Measurements from ENCODE around the gene CACNA1A. TPM values are rescaled to one million over a fixed set of nuclear protein-coding genes. Genes with fewer than 3 reads are reported as not detected.

CACNA1A gene
- total RNA-seq, 4 donors from 2014 or later: 1.1 TPM; not detected in 3

DNA sequence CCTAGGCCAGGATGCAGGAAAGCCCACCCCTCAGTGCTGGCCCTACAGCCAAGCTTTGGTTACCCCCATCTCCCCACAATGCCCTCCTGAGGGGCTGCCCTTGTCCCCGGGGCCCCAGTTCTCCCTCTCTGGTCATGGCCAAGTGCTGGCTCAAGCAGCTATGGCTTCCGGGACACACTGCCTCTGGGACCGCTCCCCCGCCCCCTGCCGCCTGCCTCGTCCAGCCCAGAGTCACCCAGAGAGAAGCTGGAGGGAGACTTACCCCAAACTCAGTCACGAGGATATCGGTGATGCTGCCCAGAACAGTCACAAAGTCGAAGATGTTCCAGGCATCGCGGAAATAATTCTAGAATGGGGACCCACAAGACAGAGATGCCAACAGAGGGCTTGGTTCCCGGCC is 261.4 kb downstream of the CACNA1A start:
- 82 to 94% methylated on average over 5 to 8 of the region's 12 CpGs for WGBS, 2 donors
- Histone ChIP-seq H3K4me3 (no peak overlapping the region), H3K9me3 (no peaks in the 10 kb centered on the region), H3K36me3 (no peaks in the 10 kb centered on the region), H3K27ac (no peak overlapping the region), H3K27me3 (peaks cover 0 to 5% (median 0%) of the 10 kb centered on the region in 4 donors), H3K4me1 (no peaks in the 10 kb centered on the region)
- TF ChIP-seq, protein P1, sequence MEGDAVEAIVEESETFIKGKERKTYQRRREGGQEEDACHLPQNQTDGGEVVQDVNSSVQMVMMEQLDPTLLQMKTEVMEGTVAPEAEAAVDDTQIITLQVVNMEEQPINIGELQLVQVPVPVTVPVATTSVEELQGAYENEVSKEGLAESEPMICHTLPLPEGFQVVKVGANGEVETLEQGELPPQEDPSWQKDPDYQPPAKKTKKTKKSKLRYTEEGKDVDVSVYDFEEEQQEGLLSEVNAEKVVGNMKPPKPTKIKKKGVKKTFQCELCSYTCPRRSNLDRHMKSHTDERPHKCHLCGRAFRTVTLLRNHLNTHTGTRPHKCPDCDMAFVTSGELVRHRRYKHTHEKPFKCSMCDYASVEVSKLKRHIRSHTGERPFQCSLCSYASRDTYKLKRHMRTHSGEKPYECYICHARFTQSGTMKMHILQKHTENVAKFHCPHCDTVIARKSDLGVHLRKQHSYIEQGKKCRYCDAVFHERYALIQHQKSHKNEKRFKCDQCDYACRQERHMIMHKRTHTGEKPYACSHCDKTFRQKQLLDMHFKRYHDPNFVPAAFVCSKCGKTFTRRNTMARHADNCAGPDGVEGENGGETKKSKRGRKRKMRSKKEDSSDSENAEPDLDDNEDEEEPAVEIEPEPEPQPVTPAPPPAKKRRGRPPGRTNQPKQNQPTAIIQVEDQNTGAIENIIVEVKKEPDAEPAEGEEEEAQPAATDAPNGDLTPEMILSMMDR (IDR thresholded peaks at IDR 0.05): no peak
- TF ChIP-seq POLR2A (IDR thresholded peaks at IDR 0.05): no peak
- intact Hi-C loops (cut with DNase I): no loop called here
- DNase-seq: no peak

DNA sequence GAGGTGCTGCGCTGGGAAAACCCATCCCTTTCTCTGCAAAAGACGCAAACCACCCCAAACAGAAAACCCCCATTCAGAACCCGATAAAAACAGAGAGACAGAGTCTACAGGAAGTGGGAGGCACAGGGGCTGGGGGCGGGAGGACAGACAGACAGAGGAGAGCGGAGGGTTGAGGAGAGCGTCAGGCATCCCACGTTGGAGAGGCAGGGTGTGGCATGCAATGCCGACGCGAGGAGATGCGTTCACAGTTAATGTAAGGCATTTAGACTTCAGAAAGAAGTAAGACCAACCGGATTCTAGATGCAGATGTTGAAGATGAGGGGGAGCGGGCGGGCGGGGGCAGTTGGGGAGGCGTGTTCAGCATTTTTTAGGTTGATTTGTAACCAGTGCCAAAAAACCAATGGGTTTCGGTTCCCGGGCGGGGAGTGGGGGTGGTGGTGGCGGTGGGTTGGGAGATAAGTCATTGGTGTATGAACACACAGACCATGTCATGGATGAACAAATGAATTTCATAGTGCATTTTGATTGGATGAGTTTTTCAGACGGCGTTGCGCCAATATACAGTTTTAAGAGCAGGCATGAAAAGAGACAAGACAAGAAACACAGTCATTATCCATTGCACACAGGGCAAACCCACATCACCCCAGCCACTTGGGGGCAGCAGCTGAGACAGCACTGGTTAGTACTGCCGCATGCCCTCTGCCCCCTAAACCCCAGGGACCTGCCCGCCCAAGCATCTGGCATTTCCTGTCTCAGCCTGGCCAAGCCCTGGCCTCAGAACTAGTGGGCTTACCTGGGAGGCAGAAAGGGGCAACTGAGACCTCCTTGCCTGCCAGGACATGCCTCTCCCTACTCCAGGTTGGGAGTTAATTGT is 264.8 kb downstream of the CACNA1A start:
- Histone ChIP-seq H3K4me1 (no peaks in the 10 kb centered on the region), H3K9me3 (peaks cover 0 to 1% (median 0%) of the 10 kb centered on the region in 3 donors), H3K27ac (no peak overlapping the region), H3K4me3 (no peak overlapping the region), H3K27me3 (peaks cover 0 to 19% (median 0%) of the 10 kb centered on the region in 4 donors), H3K36me3 (no peaks in the 10 kb centered on the region)
- intact Hi-C loops (cut with DNase I): no loop called here
- WGBS, 2 donors: 58 to 64% methylated on average over 23 to 25 of the region's 25 CpGs
- TF ChIP-seq, protein P1 (IDR thresholded peaks at IDR 0.05): peak in 1 of 6 experiments; percentile 4
- no peak for TF ChIP-seq POLR2A (IDR thresholded peaks at IDR 0.05)
- DNase-seq: no peak

DNA sequence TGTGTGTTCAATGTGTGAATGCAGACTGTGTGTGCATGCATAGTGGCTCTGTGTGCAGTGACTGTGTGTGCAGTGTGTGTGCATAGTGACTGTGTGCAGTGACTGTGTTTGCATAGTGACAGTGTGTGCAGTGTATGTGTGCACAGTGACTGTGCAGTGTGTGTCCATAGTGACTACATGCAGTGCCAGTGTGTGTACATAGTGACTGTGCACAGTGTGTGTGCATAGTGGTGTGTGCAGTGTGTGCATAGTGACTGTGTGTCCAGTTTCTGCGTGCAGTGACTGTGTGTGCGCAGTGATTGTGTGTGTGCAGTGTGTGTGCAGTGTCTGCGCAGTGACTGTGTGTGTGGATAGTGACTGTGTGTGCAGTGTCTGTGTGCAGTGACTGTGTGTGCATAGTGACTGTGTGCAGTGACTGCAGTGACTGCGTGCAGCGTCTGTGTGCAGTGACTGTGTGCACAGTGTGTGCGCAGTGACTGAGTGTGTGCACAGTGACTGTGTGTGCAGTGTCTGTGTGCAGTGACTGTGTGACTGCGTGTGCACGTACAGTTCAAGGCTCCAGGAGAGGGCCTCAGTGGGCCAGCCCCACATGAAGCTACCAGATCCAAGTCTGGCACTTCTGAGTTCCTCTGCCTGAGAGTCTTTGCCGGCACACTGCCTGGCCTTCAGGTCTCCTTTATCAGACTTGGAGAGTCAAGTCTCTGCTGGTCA is 265.8 kb downstream of the CACNA1A start:
- no peak for DNase-seq
- TF ChIP-seq POLR2A (IDR thresholded peaks at IDR 0.05): no peak
- TF ChIP-seq, protein P1 (IDR thresholded peaks at IDR 0.05): no peak
- H3K4me1 ChIP-seq: no peaks in the 10 kb centered on the region
- H3K36me3 ChIP-seq: no peaks in the 10 kb centered on the region
- WGBS, 2 donors: 57 to 74% methylated on average over 5 to 8 of the region's 9 CpGs
- no peak overlapping the region for H3K4me3 ChIP-seq
- H3K27me3 ChIP-seq: peaks cover 0 to 22% (median 0%) of the 10 kb centered on the region in 4 donors
- H3K9me3 ChIP-seq: peaks cover 0 to 11% (median 3%) of the 10 kb centered on the region in 3 donors
- intact Hi-C loops (cut with DNase I): no loop called here
- H3K27ac ChIP-seq: no peak overlapping the region

DNA sequence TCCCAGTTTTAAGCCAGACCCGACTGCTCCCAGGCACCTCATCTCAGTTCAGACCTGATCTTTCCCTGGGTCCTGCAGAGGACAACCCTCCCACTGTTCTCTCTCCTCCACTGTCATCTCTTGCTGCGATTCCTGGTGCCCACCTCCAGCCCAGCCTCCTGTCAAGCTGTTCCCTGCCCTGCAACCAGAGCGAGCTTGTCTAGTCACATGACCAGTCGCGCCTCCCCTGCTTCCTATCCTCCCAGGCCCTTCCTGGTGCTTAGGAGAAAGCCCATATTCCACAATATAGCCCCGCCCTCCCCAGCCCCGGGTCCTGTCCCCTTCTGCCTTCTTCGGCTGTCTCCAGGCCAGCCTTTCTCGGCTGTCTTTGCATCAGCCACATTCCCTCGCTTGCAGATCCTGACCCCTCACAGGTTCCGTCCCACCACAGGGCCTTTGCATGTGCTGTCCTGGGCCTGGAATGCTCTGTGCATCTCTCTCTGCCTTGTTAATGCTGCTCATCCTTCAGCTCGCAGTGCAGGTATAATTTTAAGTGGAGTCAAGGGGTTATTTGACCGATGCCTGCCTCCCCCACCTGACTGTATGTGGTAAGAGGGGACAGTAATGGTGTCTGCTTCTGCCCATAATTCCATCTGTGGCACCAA is 267.3 kb downstream of the CACNA1A start:
- peaks cover 0 to 11% (median 3%) of the 10 kb centered on the region in 3 donors for H3K9me3 ChIP-seq
- TF ChIP-seq, protein P1 (IDR thresholded peaks at IDR 0.05): no peak
- TF ChIP-seq POLR2A (IDR thresholded peaks at IDR 0.05): no peak
- WGBS, 2 donors: 75 to 76% methylated on average over 9 to 13 of the region's 13 CpGs
- H3K27ac ChIP-seq: no peak overlapping the region
- peaks cover 0 to 22% (median 0%) of the 10 kb centered on the region in 4 donors for H3K27me3 ChIP-seq
- peaks cover 0 to 6% (median 0%) of the 10 kb centered on the region in 3 donors for H3K4me1 ChIP-seq
- no peak for DNase-seq
- H3K4me3 ChIP-seq: no peak overlapping the region
- no peaks in the 10 kb centered on the region for H3K36me3 ChIP-seq
- intact Hi-C loops (cut with DNase I): no loop called here

Data from esophagus squamous epithelium (tissue), 5 donors.